K562 (cell line): ENCODE measurements around the gene PCDHGA4. TPM values are rescaled to one million over a fixed set of nuclear protein-coding genes. Genes with fewer than 3 reads are reported as not detected.

Experiments used
- ATAC-seq: fragments of 200-7000 bp; cut with Tn5 transposase; 3 replicates; pipeline ENCODE4 v1.9.1; 2020; ENCODE audit warnings: moderate library complexity
- BruUV-seq: library from RNA; stranded (reverse); fragments of 400-500 nt; replicated peaks from 2 replicates; lab custom pipeline; 2021; lab: Mats Ljungman, UMichigan
- CTCF ChIA-PET: fragments of 300-600 bp; formaldehyde crosslinking; extraction: SDS; loops from one replicate; lab custom pipeline; 2021; ENCODE audit warnings: low intra/inter-chr PET ratio; lab: Yijun Ruan, JAX
- POLR2A ChIA-PET: fragments of 300-600, 350-650 bp; sonication (Branson Sonifier 250); formaldehyde crosslinking; extraction: SDS; loops from one replicate; lab custom pipeline; 2021; ENCODE audit warnings: antibody characterized with exemption, inconsistent platforms; lab: Yijun Ruan, JAX
- DNase-seq, 4 experiments: peaks; one replicate each; pipeline versions ENCODE4 v3.0.0 to v3.0.0-alpha.2; 2011 to 2018; ENCODE audit warnings: low spot score in 3 of 4, mixed read lengths in 3 of 4; ENCODE audit errors: extremely low read depth in 1 of 4
- FAIRE-seq: peaks from 2 replicates; lab custom pipeline; 2011; peaks lifted over from hg19 to GRCh38; lab: Jason Lieb, UNC
- H2AFZ ChIP-seq: 2 replicates; pipeline ENCODE4 v1.6.0; 2011; ENCODE audit warnings: low read depth, low read length, control low read depth, inconsistent platforms
- H3K27ac ChIP-seq: fragments of 200-600 bp; 3 replicates; pipeline ENCODE4 v1.8.0; 2011; ENCODE audit warnings: low read depth, mild to moderate bottlenecking, control low read depth, inconsistent platforms, low read length, moderate library complexity, mixed read lengths; ENCODE audit errors: extremely low read depth
- H3K27me3 ChIP-seq, 2 experiments: fragments of 300-600 bp in 1 of 2; 2 replicates in 1 of 2; 3 replicates in 1 of 2; pipeline versions ENCODE4 v1.6.0 to v1.8.0; 2011; ENCODE audit warnings: inconsistent platforms in 2 of 2, low read length in 2 of 2, mild to moderate bottlenecking in 1 of 2, mixed read lengths in 1 of 2, moderate library complexity in 1 of 2; ENCODE audit not compliant: control insufficient read depth in 2 of 2, insufficient read depth in 2 of 2
- H3K36me3 ChIP-seq: fragments of 300-600 bp; 3 replicates; pipeline ENCODE4 v1.8.0; 2011; ENCODE audit warnings: mild to moderate bottlenecking, low read length, inconsistent platforms; ENCODE audit not compliant: control insufficient read depth, insufficient read depth
- H3K4me1 ChIP-seq, 2 experiments: fragments of 200-600 bp in 1 of 2; replicated peaks in 1 of 2; 2 replicates in 1 of 2; 3 replicates in 1 of 2; pipeline versions ENCODE4 v1.5.1 to v1.8.0; 2011; ENCODE audit warnings: inconsistent platforms in 2 of 2, low read length in 2 of 2, mild to moderate bottlenecking in 1 of 2, mixed read lengths in 1 of 2, moderate library complexity in 1 of 2; ENCODE audit not compliant: control insufficient read depth in 2 of 2, insufficient read depth in 2 of 2
- H3K4me2 ChIP-seq: 2 replicates; pipeline ENCODE4 v1.6.1; 2011; ENCODE audit warnings: low read length, control low read depth, inconsistent platforms, mixed read lengths; ENCODE audit not compliant: insufficient read depth
- H3K4me3 ChIP-seq: fragments of 200-600 bp; sonication (generic), shearing (Covaris generic); 2 replicates; pipeline ENCODE4 v1.5.1; 2016; ENCODE audit warnings: control low read depth, inconsistent platforms
- H3K79me2 ChIP-seq: fragments of 200-600 bp; 3 replicates; pipeline ENCODE4 v1.8.0; 2011; ENCODE audit warnings: low read length, inconsistent platforms; ENCODE audit not compliant: control insufficient read depth, insufficient read depth
- H3K9ac ChIP-seq, 2 experiments: 2 replicates each; pipeline versions ENCODE4 v1.6.0 to v1.6.1; 2011; ENCODE audit warnings: low read depth in 2 of 2, low read length in 2 of 2, control low read depth in 1 of 2, inconsistent platforms in 1 of 2, mild to moderate bottlenecking in 1 of 2, mixed read lengths in 1 of 2; ENCODE audit not compliant: insufficient read depth in 1 of 2
- H3K9me1 ChIP-seq: one replicate; pipeline ENCODE4 v1.6.0; 2011; ENCODE audit warnings: inconsistent platforms, mild to moderate bottlenecking, low read length, moderate library complexity; ENCODE audit not compliant: control insufficient read depth, insufficient read depth
- H3K9me3 ChIP-seq: replicated peaks from 2 replicates; pipeline ENCODE4 v1.5.1; 2011; ENCODE audit warnings: low read depth, low read length, inconsistent platforms; ENCODE audit not compliant: control insufficient read depth, insufficient read depth
- H4K20me1 ChIP-seq: replicated peaks from 2 replicates; pipeline ENCODE4 v1.6.1; 2011; ENCODE audit warnings: low read length, inconsistent platforms, mixed read lengths; ENCODE audit not compliant: control insufficient read depth, insufficient read depth
- ESRRB ChIP-seq: fragments of 250-450 bp; sonication (Bioruptor Pico); IDR thresholded peaks from 2 replicates; pipeline ENCODE4 v1.5.0; 2020; ENCODE audit warnings: mild to moderate bottlenecking, moderate library complexity, borderline replicate concordance
- FOS ChIP-seq: IDR thresholded peaks from 3 replicates; pipeline ENCODE4 v1.6.1; 2011; ENCODE audit not compliant: insufficient read length; ENCODE audit errors: extremely low read depth
- HNRNPH1 ChIP-seq: fragments of 200-400 bp; formaldehyde crosslinking; optimal IDR thresholded peaks from 2 replicates; pipeline ENCODE3; 2017; ENCODE audit warnings: low read depth, mild to moderate bottlenecking, low read length, moderate library complexity
- HSF4 ChIP-seq: fragments of 250-450 bp; sonication (Bioruptor Pico); IDR thresholded peaks from 2 replicates; pipeline ENCODE4 v2.1.2; 2022; ENCODE audit warnings: mild to moderate bottlenecking, moderate library complexity, borderline replicate concordance
- RAD21 ChIP-seq, 2 experiments: fragments of 250-450 bp in 1 of 2; fragments of 450-650 bp in 1 of 2; sonication (Bioruptor Pico) in 1 of 2; formaldehyde crosslinking in 1 of 2; IDR thresholded peaks in 1 of 2; conservative IDR thresholded peaks in 1 of 2; 2 replicates each; pipeline versions ENCODE4 v1.4.0 to v1.8.0; 2020 to 2022; ENCODE audit warnings: mild to moderate bottlenecking in 2 of 2, moderate library complexity in 1 of 2
- RBM39 ChIP-seq: fragments of 200-400 bp; formaldehyde crosslinking; optimal IDR thresholded peaks from 2 replicates; pipeline ENCODE3; 2018; ENCODE audit warnings: low read depth, low read length
- REST ChIP-seq, 2 experiments: fragments of 450-650 bp; formaldehyde crosslinking in 1 of 2; IDR thresholded peaks; 2 replicates each; pipeline versions ENCODE4 v1.4.0 to v1.6.1; 2014 to 2020; ENCODE audit warnings: mild to moderate bottlenecking in 2 of 2, borderline replicate concordance in 1 of 2, low read depth in 1 of 2
- SRSF3 ChIP-seq: fragments of 200-400 bp; formaldehyde crosslinking; IDR thresholded peaks from 2 replicates; pipeline ENCODE4 v1.6.1; 2016; ENCODE audit warnings: mild to moderate bottlenecking, low read length, moderate library complexity; ENCODE audit not compliant: insufficient read depth
- TEAD1 ChIP-seq, 2 experiments: fragments of 450-650 bp in 1 of 2; sonication (generic) in 1 of 2; formaldehyde crosslinking; IDR thresholded peaks; 2 replicates each; pipeline versions ENCODE4 v1.4.0 to v1.8.0; 2020 to 2022; ENCODE audit warnings: mild to moderate bottlenecking in 2 of 2, missing genetic modification reagents in 1 of 2
- ZNF134 ChIP-seq: fragments of 250-450 bp; sonication (Bioruptor Pico); conservative IDR thresholded peaks from 2 replicates; pipeline ENCODE4 v1.4.0; 2020
- ZNF431 ChIP-seq: sonication (generic); formaldehyde crosslinking; IDR thresholded peaks from 2 replicates; pipeline ENCODE4 v1.8.0; 2022; ENCODE audit warnings: mild to moderate bottlenecking, missing genetic modification reagents
- ZNF77 ChIP-seq: fragments of 250-450 bp; sonication (Bioruptor Pico); IDR thresholded peaks from 2 replicates; pipeline ENCODE4 v1.5.0; 2020
- WGBS: fragments of 100-300 bp; shearing (Covaris generic); methylation state at CpG from one replicate; pipeline ENCODE4 v1.1.6; 2016; ENCODE audit warnings: low coverage, mixed read lengths; ENCODE audit not compliant: insufficient coverage; ENCODE audit errors: missing lambda C conversion rate; 5-methylcytosine and 5-hydroxymethylcytosine counted together
- in situ Hi-C: fragments of 300-500 bp; cut with MboI; formaldehyde crosslinking; loops from 4 replicates; pipeline ENCODE4 v1.15.0; 2018; ENCODE audit warnings: inconsistent platforms, mixed read lengths
- intact Hi-C: fragments of 100-400 bp; cut with micrococcal nuclease; formaldehyde crosslinking; loops from 2 replicates; pipeline ENCODE4 v1.14.2; 2022
- polyA plus RNA-seq, 8 experiments: library from polyadenylated mRNA; depleted of rRNA in 4 of 8; stranded (reverse) in 5 of 8; unstranded in 3 of 8; fragments of >200 nt; fragmentation: Nextera tagmentation in 2 of 8; fragmentation: Illumina TruSeq in 1 of 8; extraction: Ambion mirVana in 2 of 8; extraction: Trizol in 1 of 8; gene quantifications; 2 replicates each; pipeline versions ENCODE4 v1.2.1 to v1.2.3, GENCODE V29; 2011 to 2014; ENCODE audit warnings: inconsistent platforms in 1 of 8, missing spikeins in 1 of 8
- total RNA-seq, 7 experiments: library from RNA; depleted of rRNA in 6 of 7; stranded (reverse); fragments of >200 nt in 6 of 7; fragmentation: Illumina TruSeq in 2 of 7; extraction: Trizol in 2 of 7; gene quantifications; 2 replicates each; pipeline versions ENCODE4 v1.2.1 to v1.2.3, GENCODE V29; 2011 to 2021; ENCODE audit warnings: low replicate concordance in 1 of 7
- TF ChIP-seq, protein P1 (sequence below): fragments of 250-450 bp; sonication (Bioruptor Pico); IDR thresholded peaks from 2 replicates; pipeline ENCODE4 v1.8.0; 2021; ENCODE audit warnings: moderate library complexity, mild to moderate bottlenecking, inconsistent platforms

Gene PCDHGA4
- total and polyA plus RNA-seq, 9 of the 15 experiments (the other 6 are each of a cell fraction or from before 2014, with no cell fraction given) = 0.12 to 0.40 (median 0.36) TPM; not detected in 2

DNA sequence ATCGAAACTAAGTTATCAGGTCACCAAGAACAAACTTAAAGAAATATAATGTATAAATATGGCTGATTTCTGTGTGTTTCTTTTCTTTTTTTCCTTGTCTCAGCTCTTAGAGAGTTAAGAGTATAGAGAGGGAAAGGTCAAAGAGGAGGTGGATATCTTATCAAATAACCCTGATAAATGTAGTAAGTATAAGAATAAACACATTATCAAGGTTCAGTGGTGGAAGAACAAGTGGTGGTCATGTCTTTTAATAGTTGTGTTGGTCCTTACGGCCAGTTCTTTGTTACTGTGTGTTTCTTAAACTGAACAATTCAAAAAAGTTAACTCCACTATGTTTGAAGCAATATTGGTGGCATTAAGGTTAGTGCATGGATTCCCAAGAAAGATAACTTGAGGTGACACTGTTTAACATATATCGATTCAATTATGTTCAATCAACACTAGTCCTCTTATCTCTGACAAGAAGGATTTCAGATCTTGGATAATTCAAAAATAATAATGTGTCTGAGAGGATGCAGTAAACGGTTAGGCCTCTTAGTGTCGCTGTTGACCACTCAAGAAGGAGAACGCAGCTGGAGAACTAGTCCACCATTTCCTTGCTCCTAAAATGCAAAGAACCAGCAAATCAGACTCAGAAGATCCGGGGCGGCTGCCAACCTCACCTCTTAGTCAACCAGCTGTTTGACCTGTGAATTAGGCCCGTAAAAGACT, 11.4 kb upstream of the PCDHGA4 start, which contains the start of gene PCDHGA3:
PCDHGA3 (plus strand) TSS at position 588 of the 711 bp plus-strand sequence. CDS start 205 bp downstream, outside the sequence.
- DNase-seq (peak; percentile 48 to 67 (median 50)), ATAC-seq (peak; percentile 80), FAIRE-seq (peak; percentile 69)
- ChIA-PET POLR2A (interaction anchor here (1.1 kb wide), 1 partner anchor 221 kb away, joined by 4 read pairs; no protein-coding TSS in a partner anchor), CTCF (interaction anchor here (0.7 to 2.0 kb wide), 4 partner anchors 20 to 217 kb away, joined by 3 to 4 read pairs (median 4); no protein-coding TSS in a partner anchor)
- in situ Hi-C loops = no loop called here
- no peaks in the 10 kb centered on the region for H3K36me3 ChIP-seq
- no peaks in the 10 kb centered on the region for H3K9me3 ChIP-seq
- no TSS peak for BruUV-seq
- peak within 1 kb of the TSS; percentile 40 for H3K4me3 ChIP-seq
- no peaks in the 10 kb centered on the region for H4K20me1 ChIP-seq
- H3K27ac ChIP-seq = no peak within 1 kb of the TSS
- intact Hi-C loops = loop anchor here (5.0 kb wide), 1 partner anchor 169 kb away; no protein-coding TSS in a partner anchor
- H2AFZ ChIP-seq = peak within 1 kb of the TSS; percentile 89
- H3K4me2 ChIP-seq = peak within 1 kb of the TSS; percentile 72
- H3K9ac ChIP-seq = peak within 1 kb of the TSS; percentile 37 to 39
- 5% methylated on average over 9 of the region's 9 CpGs for WGBS
- peaks cover 10 to 26% of the 10 kb centered on the region in 2 experiments; a peak in 4 of 5 replicates for H3K27me3 ChIP-seq
- no peaks in the 10 kb centered on the region for H3K9me1 ChIP-seq
- H3K79me2 ChIP-seq = no peaks in the 10 kb centered on the region
- peaks cover 0 to 9% of the 10 kb centered on the region in 2 experiments; a peak in 3 of 5 replicates for H3K4me1 ChIP-seq
- no peak for TF ChIP-seq TEAD1 (CRISPR knock-in tag; IDR thresholded peaks at IDR 0.05)
- TF ChIP-seq ZNF134 (CRISPR knock-in tag) = no peak
- TF ChIP-seq RBM39 = no peak
- no peak for TF ChIP-seq HSF4 (CRISPR knock-in tag)
- 0 out of 2 replicates have a peak, but pooled peaks have one; percentile 3 for TF ChIP-seq REST (IDR thresholded peaks at IDR 0.05; ENCODE audit: borderline replicate concordance)
- TF ChIP-seq REST (CRISPR knock-in tag; IDR thresholded peaks at IDR 0.05; ENCODE audit: low read depth) = no peak
- TF ChIP-seq SRSF3 = no peak
- TF ChIP-seq ESRRB = no peak
- no peak for TF ChIP-seq ZNF77 (CRISPR knock-in tag)
- no peak for TF ChIP-seq ZNF431 (CRISPR knock-in tag)
- TF ChIP-seq HNRNPH1 = no peak
- peak; percentile 22 to 53; a peak in 3 of 4 replicates for TF ChIP-seq RAD21 (CRISPR knock-in tag; conservative IDR thresholded peaks at IDR 0.05 in 1 of 2, IDR thresholded peaks at IDR 0.05 in 1 of 2)
- TF ChIP-seq FOS = no peak
- TF ChIP-seq, protein P1, sequence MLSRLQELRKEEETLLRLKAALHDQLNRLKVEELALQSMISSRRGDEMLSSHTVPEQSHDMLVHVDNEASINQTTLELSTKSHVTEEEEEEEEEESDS (CRISPR knock-in tag) = no peak
